Mesothelial cell of epicardium (in vitro differentiated cells): ENCODE measurements around the gene DSC2. TPM values are rescaled to one million over a fixed set of nuclear protein-coding genes. Genes with fewer than 3 reads are reported as not detected.
"Not testable (repeated sequence)": the region's sequence is repeated elsewhere in the genome, so short reads cannot be mapped to it uniquely, and the experiment has no call there.

Experiments
- DNase-seq, 2 experiments: peaks; one replicate each; pipeline ENCODE4 v3.0.0; 2021; ENCODE audit warnings: low spot score in 2 of 2; ENCODE audit not compliant: unreplicated experiment in 2 of 2
- H3K27ac Mint-ChIP-seq: 2 replicates; pipeline ENCODE4 v1.8.0; 2021; ENCODE audit warnings: mixed read lengths
- H3K27me3 Mint-ChIP-seq: 2 replicates; pipeline ENCODE4 v1.8.0; 2021; ENCODE audit warnings: low read depth, mixed read lengths
- H3K36me3 Mint-ChIP-seq: 2 replicates; pipeline ENCODE4 v1.8.0; 2021; ENCODE audit warnings: mixed read lengths
- H3K4me1 Mint-ChIP-seq: 2 replicates; pipeline ENCODE4 v1.8.0; 2021; ENCODE audit warnings: mixed read lengths
- H3K4me3 Mint-ChIP-seq: 2 replicates; pipeline ENCODE4 v1.8.0; 2021; ENCODE audit warnings: mild to moderate bottlenecking, moderate library complexity, mixed read lengths
- H3K9me3 Mint-ChIP-seq: 2 replicates; pipeline ENCODE4 v1.8.0; 2021; ENCODE audit warnings: mixed read lengths
- CTCF ChIP-seq: fragments of 200-600 bp; sonication (generic); IDR thresholded peaks from one replicate; pipeline ENCODE4 v1.5.0; 2021; ENCODE audit warnings: antibody characterized with exemption; ENCODE audit not compliant: unreplicated experiment
- total RNA-seq: library from RNA; stranded (reverse); gene quantifications from 3 replicates; pipeline ENCODE4 v1.2.1, GENCODE V29; 2021

DSC2 gene
- total RNA-seq, 1 donor from 2014 or later = 61.3 TPM

GRCh38 chr18:31034541-31034940 lies 67.7 kb downstream of the DSC2 start:
- Mint-ChIP-seq H3K4me1 (peaks cover 26% of the 10 kb centered on the region), H3K9me3 (peaks cover 3% of the 10 kb centered on the region)

GRCh38 chr18:31030574-31031278 lies 71.5 kb downstream of the DSC2 start:
- H3K4me1 Mint-ChIP-seq = peaks cover 7% of the 10 kb centered on the region
- peaks cover 3% of the 10 kb centered on the region for H3K9me3 Mint-ChIP-seq
- peak overlapping the region; percentile 28 for H3K27ac Mint-ChIP-seq
- DNase-seq = no peak
- H3K4me3 Mint-ChIP-seq = no peak overlapping the region
- no peaks in the 10 kb centered on the region for H3K27me3 Mint-ChIP-seq
- TF ChIP-seq CTCF = no peak
- peaks cover 23% of the 10 kb centered on the region for H3K36me3 Mint-ChIP-seq

More at GRCh38 chr18:31034541-31034940, 67.7 kb downstream of the DSC2 start:
- H3K36me3 Mint-ChIP-seq = peaks cover 5% of the 10 kb centered on the region
- no peak overlapping the region for H3K4me3 Mint-ChIP-seq
- TF ChIP-seq CTCF = no peak
- no peak overlapping the region for H3K27ac Mint-ChIP-seq
- no peaks in the 10 kb centered on the region for H3K27me3 Mint-ChIP-seq
- no peak for DNase-seq

- Mint-ChIP-seq H3K4me3 (no peak overlapping the region), H3K36me3 (peaks cover 42% of the 10 kb centered on the region), H3K27ac (no peak overlapping the region), H3K27me3 (no peaks in the 10 kb centered on the region), H3K9me3 (peaks cover 10% of the 10 kb centered on the region), H3K4me1 (no peaks in the 10 kb centered on the region)
- DNase-seq = no peak
- no peak for TF ChIP-seq CTCF
These were observed 86.3 kb downstream of the DSC2 start for GRCh38 chr18:31015715-31016434.

GRCh38 chr18:31011455-31011854 lies 90.8 kb downstream of the DSC2 start:
- peaks cover 15% of the 10 kb centered on the region for H3K36me3 Mint-ChIP-seq
- not testable (repeated sequence) for H3K4me3 Mint-ChIP-seq, DNase-seq, H3K27me3 Mint-ChIP-seq, H3K9me3 Mint-ChIP-seq, H3K4me1 Mint-ChIP-seq, H3K27ac Mint-ChIP-seq

GRCh38 chr18:31010601-31011000 lies 91.6 kb downstream of the DSC2 start:
- no peak for TF ChIP-seq CTCF
- Mint-ChIP-seq H3K36me3 (peaks cover 13% of the 10 kb centered on the region), H3K4me3 (no peak overlapping the region), H3K27me3 (no peaks in the 10 kb centered on the region), H3K9me3 (no peaks in the 10 kb centered on the region), H3K27ac (no peak overlapping the region), H3K4me1 (no peaks in the 10 kb centered on the region)
- no peak for DNase-seq

Other genes with a start within 250 kb of the DSC2 start
- 29.1 to 32.6 TPM (median 30.9 TPM) in 3 replicates for gene DSC3, start 59.7 kb downstream of the DSC2 start, total RNA-seq
- gene DSC1, start 60.4 kb upstream of the DSC2 start, total RNA-seq = 0.36 to 0.47 TPM (median 0.43 TPM) in 3 replicates
- 0.07 to 0.18 TPM (median 0.09 TPM) in 3 replicates for gene DSG1, start 215.7 kb upstream of the DSC2 start, total RNA-seq